ENCODE results near the gene EFTUD2.

DNA sequence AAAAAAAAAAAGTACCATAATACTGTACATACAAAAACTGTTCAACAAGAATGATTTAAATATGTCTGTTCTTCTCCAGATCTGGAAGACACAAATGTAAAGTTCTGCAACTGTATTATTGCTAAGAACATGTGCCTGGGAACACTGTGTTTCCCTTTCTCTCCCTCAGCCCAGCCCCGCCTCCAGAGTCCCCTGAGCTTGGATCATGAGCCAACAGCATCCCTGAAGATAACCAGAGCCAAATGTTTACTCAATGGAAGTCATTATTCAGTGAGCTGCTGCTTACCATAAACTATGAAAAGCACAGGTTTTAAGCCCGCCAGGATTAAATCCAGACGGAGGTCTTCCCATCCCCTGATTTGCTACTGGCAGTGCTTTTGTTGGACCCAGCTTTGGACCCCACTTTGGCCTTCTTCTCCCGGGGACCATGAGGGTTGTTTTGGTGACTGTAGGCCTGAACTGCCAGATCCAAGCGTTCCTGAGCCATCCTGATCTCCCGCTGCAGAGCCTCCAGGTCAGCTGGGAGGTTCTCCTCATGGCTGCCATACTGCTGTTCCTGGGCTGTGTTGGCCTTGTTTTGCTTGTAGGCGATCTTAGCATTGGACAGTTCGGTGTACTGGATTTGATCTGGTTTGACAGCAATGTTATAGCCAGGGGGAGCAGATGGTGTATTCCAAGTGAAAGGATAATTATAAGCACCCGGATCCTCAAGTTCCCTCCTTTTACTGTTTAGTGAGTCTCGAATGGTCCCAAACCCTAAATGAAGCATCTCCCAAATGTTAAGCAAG, 94.7 kb downstream of the EFTUD2 start:
- TF ChIP-seq, protein P1, sequence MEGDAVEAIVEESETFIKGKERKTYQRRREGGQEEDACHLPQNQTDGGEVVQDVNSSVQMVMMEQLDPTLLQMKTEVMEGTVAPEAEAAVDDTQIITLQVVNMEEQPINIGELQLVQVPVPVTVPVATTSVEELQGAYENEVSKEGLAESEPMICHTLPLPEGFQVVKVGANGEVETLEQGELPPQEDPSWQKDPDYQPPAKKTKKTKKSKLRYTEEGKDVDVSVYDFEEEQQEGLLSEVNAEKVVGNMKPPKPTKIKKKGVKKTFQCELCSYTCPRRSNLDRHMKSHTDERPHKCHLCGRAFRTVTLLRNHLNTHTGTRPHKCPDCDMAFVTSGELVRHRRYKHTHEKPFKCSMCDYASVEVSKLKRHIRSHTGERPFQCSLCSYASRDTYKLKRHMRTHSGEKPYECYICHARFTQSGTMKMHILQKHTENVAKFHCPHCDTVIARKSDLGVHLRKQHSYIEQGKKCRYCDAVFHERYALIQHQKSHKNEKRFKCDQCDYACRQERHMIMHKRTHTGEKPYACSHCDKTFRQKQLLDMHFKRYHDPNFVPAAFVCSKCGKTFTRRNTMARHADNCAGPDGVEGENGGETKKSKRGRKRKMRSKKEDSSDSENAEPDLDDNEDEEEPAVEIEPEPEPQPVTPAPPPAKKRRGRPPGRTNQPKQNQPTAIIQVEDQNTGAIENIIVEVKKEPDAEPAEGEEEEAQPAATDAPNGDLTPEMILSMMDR (IDR thresholded peaks at IDR 0.05; ENCODE audit: low read length), result no peak
- TF ChIP-seq EZH2 (IDR thresholded peaks at IDR 0.05; ENCODE audit: borderline replicate concordance, low read length), result no peak
